ENCODE measurements around the gene PRKAG2. TPM values are rescaled to one million over a fixed set of nuclear protein-coding genes. Genes with fewer than 3 reads are reported as not detected.

Gene PRKAG2
- total RNA-seq, 4 donors from 2014 or later = 7.5 to 14.3 (median 12.2) TPM

DNA sequence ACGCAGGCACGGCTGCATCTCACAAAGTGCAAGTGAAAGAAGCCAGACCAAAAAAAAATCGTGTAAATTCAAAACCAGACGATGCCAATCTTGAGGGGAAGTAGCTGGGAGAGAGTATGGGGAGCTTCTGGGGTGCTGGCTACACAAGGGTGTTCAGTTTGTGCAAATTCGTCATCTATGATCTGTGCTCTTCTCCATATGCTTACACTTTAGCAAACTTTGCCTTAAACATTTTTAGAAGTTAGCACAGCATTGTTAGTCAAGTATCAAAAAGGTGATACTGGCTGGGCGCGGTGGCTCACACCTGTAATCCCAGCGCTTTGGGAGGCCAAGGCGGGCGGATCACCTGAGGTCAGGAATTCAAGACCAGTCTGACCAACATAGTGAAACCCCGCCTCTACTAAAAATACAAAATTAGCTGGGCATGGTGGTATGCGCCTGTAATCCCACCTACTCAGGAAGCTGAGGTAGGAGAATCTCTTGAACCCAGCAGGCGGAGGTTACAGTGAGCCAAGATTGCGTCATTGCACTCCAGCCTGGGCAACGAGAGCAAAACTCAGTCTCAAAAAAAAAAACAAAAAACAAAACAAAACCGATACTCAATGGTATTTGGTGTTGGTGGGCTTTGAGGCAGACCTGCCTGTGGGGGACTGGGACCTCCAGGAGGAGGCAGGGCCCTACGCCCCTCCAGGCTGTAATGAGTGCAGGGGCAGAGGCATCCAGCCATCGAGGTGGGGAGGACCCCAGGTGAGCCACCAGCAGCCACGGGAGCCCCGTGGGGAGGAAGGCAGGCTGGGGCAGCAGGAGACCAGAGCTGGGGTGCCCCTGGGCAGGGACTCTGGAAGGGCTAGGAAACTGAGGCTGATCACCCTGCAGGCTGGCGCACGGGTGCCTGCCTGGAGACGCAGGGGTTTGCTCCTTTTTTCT lies 150.0 kb downstream of the PRKAG2 start:
- no peak overlapping the region for H3K4me3 ChIP-seq (ENCODE audit: low read depth, poor library complexity, severe bottlenecking)
- no peak for DNase-seq (ENCODE audit: low spot score in 2 of 2)
- 66 to 71% methylated on average over 21 to 23 of the region's 23 CpGs for WGBS, 2 donors
- TF ChIP-seq, protein P1, sequence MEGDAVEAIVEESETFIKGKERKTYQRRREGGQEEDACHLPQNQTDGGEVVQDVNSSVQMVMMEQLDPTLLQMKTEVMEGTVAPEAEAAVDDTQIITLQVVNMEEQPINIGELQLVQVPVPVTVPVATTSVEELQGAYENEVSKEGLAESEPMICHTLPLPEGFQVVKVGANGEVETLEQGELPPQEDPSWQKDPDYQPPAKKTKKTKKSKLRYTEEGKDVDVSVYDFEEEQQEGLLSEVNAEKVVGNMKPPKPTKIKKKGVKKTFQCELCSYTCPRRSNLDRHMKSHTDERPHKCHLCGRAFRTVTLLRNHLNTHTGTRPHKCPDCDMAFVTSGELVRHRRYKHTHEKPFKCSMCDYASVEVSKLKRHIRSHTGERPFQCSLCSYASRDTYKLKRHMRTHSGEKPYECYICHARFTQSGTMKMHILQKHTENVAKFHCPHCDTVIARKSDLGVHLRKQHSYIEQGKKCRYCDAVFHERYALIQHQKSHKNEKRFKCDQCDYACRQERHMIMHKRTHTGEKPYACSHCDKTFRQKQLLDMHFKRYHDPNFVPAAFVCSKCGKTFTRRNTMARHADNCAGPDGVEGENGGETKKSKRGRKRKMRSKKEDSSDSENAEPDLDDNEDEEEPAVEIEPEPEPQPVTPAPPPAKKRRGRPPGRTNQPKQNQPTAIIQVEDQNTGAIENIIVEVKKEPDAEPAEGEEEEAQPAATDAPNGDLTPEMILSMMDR (IDR thresholded peaks at IDR 0.05) = no peak
- TF ChIP-seq POLR2A (IDR thresholded peaks at IDR 0.05) = no peak
- intact Hi-C loops (cut with DNase I; ENCODE audit: low total_unique reads) = no loop called here

DNA sequence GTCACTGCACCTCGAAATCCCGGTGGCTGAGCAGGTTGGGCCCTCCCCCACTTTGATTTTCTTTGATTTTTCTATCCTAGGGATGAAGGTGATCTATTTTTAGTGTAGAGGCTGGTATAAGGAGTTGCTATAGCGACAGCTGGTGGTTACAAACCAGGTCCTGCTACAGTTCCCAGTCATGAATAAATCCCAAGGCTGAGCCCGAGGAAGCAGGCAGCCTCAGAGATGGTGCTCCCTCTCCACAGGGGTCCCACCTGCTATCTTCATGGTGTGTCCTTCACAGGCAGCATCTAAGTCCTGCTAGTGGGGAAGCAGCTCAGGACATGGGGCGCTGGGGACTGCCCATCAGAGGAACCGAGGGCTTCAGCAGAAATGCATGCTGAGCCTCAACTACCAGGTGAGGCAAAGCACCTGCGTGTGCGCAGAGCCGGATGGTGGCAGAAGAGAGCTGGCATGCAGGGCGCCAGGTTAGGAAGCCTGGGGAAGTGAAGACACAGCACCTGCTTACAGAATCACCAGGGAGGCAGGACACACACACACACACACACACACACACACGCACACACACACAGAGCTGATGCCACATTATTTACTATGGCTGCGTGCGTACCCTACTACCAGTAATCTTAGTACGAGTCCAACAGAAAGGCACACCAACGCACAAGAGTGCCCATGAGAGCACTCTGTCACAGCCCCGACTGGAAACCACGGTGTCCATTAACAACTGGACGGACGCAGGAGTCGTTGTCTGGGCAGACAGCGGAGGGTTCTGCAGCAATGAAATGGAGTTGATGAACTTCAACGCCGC lies 150.9 kb downstream of the PRKAG2 start:
- intact Hi-C loops (cut with DNase I; ENCODE audit: low total_unique reads) = no loop called here
- DNase-seq (ENCODE audit: low spot score in 2 of 2) = no peak
- WGBS, 2 donors = 88 to 91% methylated on average over 23 of the region's 23 CpGs
- TF ChIP-seq POLR2A (IDR thresholded peaks at IDR 0.05) = no peak
- TF ChIP-seq, protein P1 (IDR thresholded peaks at IDR 0.05) = no peak
- H3K4me3 ChIP-seq (ENCODE audit: low read depth, poor library complexity, severe bottlenecking) = no peak overlapping the region

DNA sequence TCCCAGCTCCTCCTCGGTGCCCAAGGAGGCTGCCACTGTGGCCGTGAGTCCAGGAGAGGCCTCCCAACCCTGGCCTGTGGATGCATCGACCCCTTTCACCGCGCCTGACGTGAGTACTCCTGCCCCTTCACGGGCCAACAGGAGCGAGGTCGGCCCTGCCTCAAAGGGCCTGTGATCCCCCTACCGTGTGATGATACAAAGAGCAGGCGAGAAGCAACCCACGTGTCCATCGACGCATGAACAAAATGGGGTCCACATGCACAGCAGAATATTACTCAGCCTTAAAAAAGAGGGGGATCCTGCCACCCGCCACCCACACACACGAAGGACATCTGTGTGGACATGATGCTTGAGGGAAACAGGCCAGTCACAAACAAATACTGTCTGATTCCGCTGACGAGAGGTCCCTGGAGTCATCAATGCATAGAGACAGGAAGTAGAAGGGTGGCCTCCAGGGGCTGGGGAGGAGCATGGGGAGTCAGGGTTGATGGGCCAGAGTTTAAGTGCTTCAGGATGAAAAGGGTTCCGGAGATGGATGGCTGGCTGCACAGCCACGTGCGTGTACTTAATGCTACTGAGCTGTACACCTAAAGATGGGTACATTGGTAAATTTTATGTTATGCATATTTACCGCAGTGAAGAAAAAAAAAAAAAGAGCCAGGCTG lies 151.9 kb downstream of the PRKAG2 start:
- H3K4me3 ChIP-seq (ENCODE audit: low read depth, poor library complexity, severe bottlenecking) = no peak overlapping the region
- no peak for DNase-seq (ENCODE audit: low spot score in 2 of 2)
- TF ChIP-seq POLR2A (IDR thresholded peaks at IDR 0.05) = no peak
- TF ChIP-seq, protein P1 (IDR thresholded peaks at IDR 0.05) = no peak
- intact Hi-C loops (cut with DNase I; ENCODE audit: low total_unique reads) = no loop called here
- WGBS, 2 donors = 94% methylated on average over 22 of the region's 22 CpGs

DNA sequence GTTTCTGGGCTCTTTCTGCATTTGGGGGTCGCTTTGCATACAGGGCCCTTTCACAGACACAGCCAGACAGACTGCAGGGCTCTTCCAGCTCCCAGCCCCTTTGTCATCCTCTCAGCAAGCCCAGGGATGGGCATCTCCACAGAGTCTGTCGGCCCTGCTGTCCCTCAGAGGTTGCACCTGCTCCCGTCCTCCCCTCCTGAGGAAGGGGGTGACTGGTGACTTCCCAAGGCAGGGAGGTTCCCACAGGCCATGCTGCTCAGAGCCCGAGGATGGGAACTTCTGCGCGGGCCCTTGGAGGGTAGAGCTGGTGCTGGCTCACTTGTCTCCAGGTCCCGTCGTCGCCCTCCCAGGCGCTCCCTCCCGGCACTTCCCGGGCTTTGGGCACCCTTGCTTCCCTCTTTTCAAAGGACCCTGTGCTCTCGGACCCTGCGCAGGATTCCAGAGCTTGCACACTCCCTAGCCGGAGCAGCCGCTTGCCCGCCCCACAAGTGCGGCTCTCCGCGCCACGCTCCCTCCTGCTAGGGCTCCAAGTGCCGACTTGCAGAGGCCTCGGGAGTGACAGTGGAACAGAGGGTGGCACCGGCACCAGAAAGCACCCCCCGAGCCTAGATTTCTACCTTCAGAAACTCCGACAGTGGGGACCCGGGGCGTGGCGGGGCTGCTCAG lies 152.5 kb downstream of the PRKAG2 start:
- WGBS, 2 donors = 93 to 94% methylated on average over 26 to 29 of the region's 29 CpGs
- no peak overlapping the region for H3K4me3 ChIP-seq (ENCODE audit: low read depth, poor library complexity, severe bottlenecking)
- intact Hi-C loops (cut with DNase I; ENCODE audit: low total_unique reads) = no loop called here
- DNase-seq (ENCODE audit: low spot score in 2 of 2) = no peak
- TF ChIP-seq POLR2A (IDR thresholded peaks at IDR 0.05) = no peak
- TF ChIP-seq, protein P1 (IDR thresholded peaks at IDR 0.05) = no peak

DNA sequence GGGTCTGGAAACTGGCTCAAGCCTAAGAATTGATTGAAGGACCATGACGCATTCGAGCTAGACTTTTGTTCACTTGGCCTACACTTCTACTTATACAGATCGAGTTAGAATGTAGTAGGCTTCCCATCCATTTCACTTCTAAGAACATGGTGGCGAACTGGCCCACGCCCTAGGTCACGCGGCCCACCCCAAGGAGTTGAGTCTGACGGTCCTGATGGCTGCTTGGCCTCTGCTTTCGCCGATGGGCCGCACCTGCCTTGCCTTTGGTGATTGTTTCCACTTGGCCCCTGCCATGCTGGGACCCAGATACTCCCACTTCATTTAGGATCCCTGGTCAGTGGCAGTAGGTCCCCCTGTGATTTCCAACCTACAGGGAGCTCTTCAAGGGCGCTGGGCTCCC lies 153.6 kb downstream of the PRKAG2 start:
- H3K4me3 ChIP-seq (ENCODE audit: low read depth, poor library complexity, severe bottlenecking) = no peak overlapping the region
- 92 to 98% methylated on average over 12 of the region's 12 CpGs for WGBS, 2 donors
- no peak for TF ChIP-seq POLR2A (IDR thresholded peaks at IDR 0.05)
- TF ChIP-seq, protein P1 (IDR thresholded peaks at IDR 0.05) = no peak
- no peak for DNase-seq (ENCODE audit: low spot score in 2 of 2)
- intact Hi-C loops (cut with DNase I; ENCODE audit: low total_unique reads) = no loop called here

Measured in lower leg skin (tissue), 4 donors.